DMS53 treated with DMSO at 0.1 percent for 48 hours (cell line): ENCODE data around the gene CACNG5.

Source experiments
- DNase-seq: peaks from one replicate; lab custom pipeline; 2025; ENCODE audit not compliant: unreplicated experiment; lab: John Stamatoyannopoulos, UW

The CACNG5 gene

GRCh38 chr17:66848496-66848895 is 13.6 kb downstream of the CACNG5 start:
- no peak for DNase-seq

GRCh38 chr17:66849032-66849655 is 14.2 kb downstream of the CACNG5 start:
- no peak for DNase-seq

- DNase-seq, result no peak
Measured at GRCh38 chr17:66849851-66850580, 15.1 kb downstream of the CACNG5 start.

- DNase-seq, result no peak
Measured at GRCh38 chr17:66850692-66851091, 15.8 kb downstream of the CACNG5 start.

- no peak for DNase-seq
Measured at GRCh38 chr17:66855204-66855603, 20.3 kb downstream of the CACNG5 start.

GRCh38 chr17:66858226-66859083 is 23.5 kb downstream of the CACNG5 start:
- DNase-seq, result no peak

GRCh38 chr17:66859353-66859752 is 24.4 kb downstream of the CACNG5 start:
- no peak for DNase-seq

GRCh38 chr17:66860204-66860603 is 25.3 kb downstream of the CACNG5 start:
- DNase-seq, result no peak

- DNase-seq, result no peak
Measured at GRCh38 chr17:66863820-66864219, 28.9 kb downstream of the CACNG5 start.

- no peak for DNase-seq
Measured at GRCh38 chr17:66865151-66865550, 30.2 kb downstream of the CACNG5 start.

GRCh38 chr17:66873962-66874361 is 39.0 kb downstream of the CACNG5 start:
- no peak for DNase-seq

- no peak for DNase-seq
Measured at GRCh38 chr17:66884931-66885330, 50.0 kb downstream of the CACNG5 start.

GRCh38 chr17:66885417-66885816 is 50.5 kb downstream of the CACNG5 start:
- DNase-seq, result no peak

- DNase-seq, result no peak
Measured at GRCh38 chr17:66889480-66890230, 54.7 kb downstream of the CACNG5 start.

- no peak for DNase-seq
Measured at GRCh38 chr17:66892246-66892645, 57.3 kb downstream of the CACNG5 start.

- no peak for DNase-seq
Measured at GRCh38 chr17:66893382-66893781, 58.5 kb downstream of the CACNG5 start.

GRCh38 chr17:66893863-66894262 is 58.9 kb downstream of the CACNG5 start:
- no peak for DNase-seq

- DNase-seq, result no peak
Measured at GRCh38 chr17:66897141-66897540, 62.2 kb downstream of the CACNG5 start.

GRCh38 chr17:66898536-66898935 is 63.6 kb downstream of the CACNG5 start:
- DNase-seq, result no peak

GRCh38 chr17:66900126-66901010 is 65.5 kb downstream of the CACNG5 start:
- DNase-seq, result peak; percentile 5
